Bronchial epithelial cell (primary cell): Measurements from ENCODE around the gene NR2F1-AS1. TPM values are rescaled to one million over a fixed set of nuclear protein-coding genes. Genes with fewer than 3 reads are reported as not detected.
A peak's percentile ranks its signal among the peaks of the same experiment; 100 is the strongest.

Source experiments
- DNase-seq: peaks from one replicate; pipeline ENCODE4 v3.0.0-alpha.2; 2010; ENCODE audit warnings: low read depth
- FAIRE-seq: peaks from 2 replicates; lab custom pipeline; 2011; peaks lifted over from hg19 to GRCh38; lab: Jason Lieb, UNC
- H3K27me3 ChIP-seq: 2 replicates; pipeline ENCODE4 v1.5.1; 2011; ENCODE audit warnings: low read length; ENCODE audit not compliant: control insufficient read depth, insufficient read depth
- H3K36me3 ChIP-seq: 2 replicates; pipeline ENCODE4 v1.5.1; 2011; ENCODE audit warnings: low read length; ENCODE audit not compliant: control insufficient read depth, insufficient read depth
- H3K4me3 ChIP-seq: 2 replicates; pipeline ENCODE4 v1.5.1; 2011; ENCODE audit warnings: mild to moderate bottlenecking, low read depth, low read length, control low read depth
- CTCF ChIP-seq: IDR thresholded peaks from 2 replicates; pipeline ENCODE4 v1.5.1; 2011; ENCODE audit warnings: mild to moderate bottlenecking, moderate library complexity, low read length, control low read depth, inconsistent platforms; ENCODE audit not compliant: insufficient read depth, severe bottlenecking
- total RNA-seq: library from RNA; depleted of rRNA; stranded (reverse); fragments of >200 nt; gene quantifications from 2 replicates; pipeline ENCODE4 v1.2.1, GENCODE V29; 2014

The NR2F1-AS1 gene
- total RNA-seq, 1 donor from 2014 or later, result 1.1 TPM

GRCh38 chr5:93371893-93372292 lies 209.1 kb downstream of the NR2F1-AS1 start:
- Histone ChIP-seq H3K4me3 (no peak overlapping the region), H3K36me3 (no peaks in the 10 kb centered on the region), H3K27me3 (no peaks in the 10 kb centered on the region)
- FAIRE-seq (no peak), DNase-seq (no peak)
- TF ChIP-seq CTCF, result no peak

GRCh38 chr5:93364378-93364777 lies 216.6 kb downstream of the NR2F1-AS1 start:
- Histone ChIP-seq H3K27me3 (no peaks in the 10 kb centered on the region), H3K36me3 (no peaks in the 10 kb centered on the region), H3K4me3 (no peak overlapping the region)
- DNase-seq, result no peak
- TF ChIP-seq CTCF, result no peak
- FAIRE-seq, result no peak

DNA sequence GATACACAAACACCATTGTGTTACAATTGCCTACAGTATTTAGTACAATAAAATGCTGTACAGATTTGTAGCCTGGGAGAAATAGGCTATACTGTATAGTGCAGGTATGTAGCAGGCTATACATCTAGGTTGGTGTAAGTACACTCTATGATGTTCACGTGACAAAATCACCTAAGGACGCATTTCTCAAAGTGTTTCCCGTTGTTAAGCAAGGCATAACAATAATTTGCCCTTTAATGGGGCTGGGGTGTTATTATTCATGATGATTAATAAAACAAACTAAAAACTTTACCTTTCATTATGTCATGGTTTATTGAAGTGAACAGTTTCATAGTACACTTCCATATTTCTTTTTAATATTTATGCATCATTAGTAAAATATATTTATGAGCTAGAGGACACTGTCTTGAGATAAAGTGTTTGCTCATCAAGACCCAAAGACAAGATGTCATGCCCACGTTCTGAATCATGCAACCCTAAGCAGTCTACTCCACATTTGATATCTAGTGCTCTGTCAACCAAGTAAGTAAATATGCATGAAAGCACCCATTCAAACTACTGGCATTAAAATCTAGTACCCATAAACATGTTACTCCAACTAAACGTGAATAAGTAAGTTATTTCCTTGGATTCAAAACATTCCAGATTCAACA lies 220.5 kb downstream of the NR2F1-AS1 start:
- no peaks in the 10 kb centered on the region for H3K36me3 ChIP-seq
- no peak for FAIRE-seq
- no peaks in the 10 kb centered on the region for H3K27me3 ChIP-seq
- TF ChIP-seq CTCF, result no peak
- H3K4me3 ChIP-seq, result no peak overlapping the region
- DNase-seq, result peak; percentile 47

DNA sequence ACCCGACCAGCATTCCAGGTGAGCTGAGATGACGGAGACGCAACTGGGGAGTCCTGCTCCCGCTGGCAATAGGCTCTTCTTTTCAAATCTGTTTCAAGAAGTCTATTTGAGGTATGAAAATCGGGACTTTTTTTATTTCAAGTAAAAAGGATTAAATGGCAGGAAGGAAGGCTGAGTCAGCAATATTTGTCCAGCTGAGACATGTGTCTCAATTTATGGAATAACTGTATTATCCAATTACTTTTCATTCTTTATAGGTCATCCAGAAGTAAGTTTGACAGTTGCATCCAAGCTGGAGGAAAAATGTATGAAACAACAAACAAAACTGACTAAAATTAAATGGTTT lies 221.1 kb downstream of the NR2F1-AS1 start:
- no peak for TF ChIP-seq CTCF
- FAIRE-seq, result no peak
- H3K4me3 ChIP-seq, result no peak overlapping the region
- H3K36me3 ChIP-seq, result no peaks in the 10 kb centered on the region
- DNase-seq, result no peak
- no peaks in the 10 kb centered on the region for H3K27me3 ChIP-seq

Other genes starting within 250 kb of the NR2F1-AS1 start
- gene NR2F1, start 2.0 kb upstream of the NR2F1-AS1 start, total RNA-seq, result 1.6 TPM in 1 of 2 replicates, not detected in the other
- gene POU5F2, start 160.4 kb upstream of the NR2F1-AS1 start, total RNA-seq, result 0.53 and 0.64 TPM in 2 replicates